HEK293 (cell line): ENCODE data around the gene KCNE4.

ENCODE experiments used
- CTCF ChIA-PET: fragments of 350-600 bp; formaldehyde crosslinking; extraction: SDS; loops from one replicate; lab custom pipeline; 2021; ENCODE audit warnings: antibody characterized with exemption; lab: Yijun Ruan, JAX
- POLR2A ChIA-PET: fragments of 300-600 bp; formaldehyde crosslinking; extraction: SDS; loops from one replicate; lab custom pipeline; 2020; ENCODE audit warnings: antibody characterized with exemption, inconsistent platforms; lab: Yijun Ruan, JAX
- H3K27ac ChIP-seq: fragments of 200-500 bp; sonication (Bioruptor generic); 2 replicates; pipeline ENCODE4 v1.5.1; 2014; ENCODE audit warnings: low read depth, low read length, control low read depth, inconsistent platforms; ENCODE audit errors: extremely low read depth
- H3K36me3 ChIP-seq, 2 experiments: fragments of 200-500 bp in 1 of 2; sonication (Bioruptor generic) in 1 of 2; 1 replicate in 1 of 2; 2 replicates in 1 of 2; pipeline ENCODE4 v1.5.1; 2014 to 2017; ENCODE audit warnings: inconsistent platforms in 2 of 2, low read length in 2 of 2; ENCODE audit not compliant: control insufficient read depth in 2 of 2, insufficient read depth in 1 of 2
- H3K4me1 ChIP-seq: fragments of 200-500 bp; sonication (Bioruptor generic); 2 replicates; pipeline ENCODE4 v1.5.1; 2014; ENCODE audit warnings: mild to moderate bottlenecking, low read length, inconsistent platforms; ENCODE audit not compliant: control insufficient read depth, insufficient read depth
- H3K4me3 ChIP-seq: 2 replicates; pipeline ENCODE4 v1.5.1; 2011; ENCODE audit warnings: low read depth, mild to moderate bottlenecking, control low read depth, low read length, moderate library complexity
- H3K9me3 ChIP-seq: fragments of 200-500 bp; sonication (Bioruptor generic); 2 replicates; pipeline ENCODE4 v1.5.1; 2014; ENCODE audit warnings: low read depth, low read length, inconsistent platforms; ENCODE audit not compliant: control insufficient read depth, insufficient read depth
- FEZF1 ChIP-seq: fragments of 450-650 bp; formaldehyde crosslinking; IDR thresholded peaks from 2 replicates; pipeline ENCODE4 v1.5.1; 2016; ENCODE audit warnings: missing biosample characterization, missing genetic modification characterization
- KLF8 ChIP-seq: fragments of 450-650 bp; formaldehyde crosslinking; IDR thresholded peaks from 2 replicates; pipeline ENCODE4 v1.5.1; 2016; ENCODE audit warnings: missing biosample characterization, missing genetic modification characterization
- OVOL3 ChIP-seq: fragments of 450-650 bp; formaldehyde crosslinking; IDR thresholded peaks from 2 replicates; pipeline ENCODE4 v1.5.1; 2016; ENCODE audit warnings: missing biosample characterization, missing genetic modification characterization
- SP2 ChIP-seq: fragments of 450-650 bp; formaldehyde crosslinking; IDR thresholded peaks from 2 replicates; pipeline ENCODE4 v1.5.1; 2016; ENCODE audit warnings: missing biosample characterization, missing genetic modification characterization
- ZNF19 ChIP-seq: fragments of 450-650 bp; formaldehyde crosslinking; IDR thresholded peaks from 2 replicates; pipeline ENCODE4; 2016; ENCODE audit warnings: missing biosample characterization, missing genetic modification characterization, low read depth
- ZNF311 ChIP-seq: fragments of 450-650 bp; formaldehyde crosslinking; IDR thresholded peaks from 2 replicates; pipeline ENCODE4 v1.5.1; 2017; ENCODE audit warnings: missing biosample characterization, missing genetic modification characterization, borderline replicate concordance
- ZNF600 ChIP-seq: fragments of 450-650 bp; formaldehyde crosslinking; IDR thresholded peaks from 2 replicates; pipeline ENCODE4 v1.5.1; 2016; ENCODE audit warnings: missing biosample characterization, missing genetic modification characterization
- ZNF624 ChIP-seq: fragments of 450-650 bp; formaldehyde crosslinking; IDR thresholded peaks from 2 replicates; pipeline ENCODE4 v1.5.1; 2017; ENCODE audit warnings: missing biosample characterization, missing genetic modification characterization
- TF ChIP-seq, protein P1 (sequence below): fragments of 450-650 bp; formaldehyde crosslinking; IDR thresholded peaks from 2 replicates; pipeline ENCODE4 v1.5.1; 2017; ENCODE audit warnings: missing biosample characterization, missing genetic modification characterization
- TF ChIP-seq, protein P2 (sequence below): fragments of 450-650 bp; formaldehyde crosslinking; IDR thresholded peaks from 2 replicates; pipeline ENCODE4 v1.5.1; 2016; ENCODE audit warnings: missing biosample characterization, missing genetic modification characterization
- TF ChIP-seq, protein P3 (sequence below): fragments of 450-650 bp; formaldehyde crosslinking; optimal IDR thresholded peaks from 2 replicates; pipeline ENCODE3; 2016; ENCODE audit warnings: missing biosample characterization, mild to moderate bottlenecking, missing genetic modification characterization
- TF ChIP-seq, protein P4 (sequence below): fragments of 450-650 bp; formaldehyde crosslinking; IDR thresholded peaks from 2 replicates; pipeline ENCODE4 v1.5.1; 2016; ENCODE audit warnings: missing biosample characterization, missing genetic modification characterization
- TF ChIP-seq, protein P5 (sequence below): fragments of 450-650 bp; formaldehyde crosslinking; IDR thresholded peaks from 2 replicates; pipeline ENCODE4 v1.5.1; 2016; ENCODE audit warnings: missing biosample characterization, missing genetic modification characterization, borderline replicate concordance
- TF ChIP-seq, protein P6 (sequence below): fragments of 450-650 bp; formaldehyde crosslinking; IDR thresholded peaks from 2 replicates; pipeline ENCODE4 v1.5.1; 2017; ENCODE audit warnings: missing biosample characterization, mild to moderate bottlenecking, missing genetic modification characterization, moderate library complexity
- TF ChIP-seq, protein P7 (sequence below): fragments of 450-650 bp; formaldehyde crosslinking; IDR thresholded peaks from 2 replicates; pipeline ENCODE4 v1.5.1; 2016; ENCODE audit warnings: missing biosample characterization, missing genetic modification characterization, borderline replicate concordance

Gene KCNE4

DNA sequence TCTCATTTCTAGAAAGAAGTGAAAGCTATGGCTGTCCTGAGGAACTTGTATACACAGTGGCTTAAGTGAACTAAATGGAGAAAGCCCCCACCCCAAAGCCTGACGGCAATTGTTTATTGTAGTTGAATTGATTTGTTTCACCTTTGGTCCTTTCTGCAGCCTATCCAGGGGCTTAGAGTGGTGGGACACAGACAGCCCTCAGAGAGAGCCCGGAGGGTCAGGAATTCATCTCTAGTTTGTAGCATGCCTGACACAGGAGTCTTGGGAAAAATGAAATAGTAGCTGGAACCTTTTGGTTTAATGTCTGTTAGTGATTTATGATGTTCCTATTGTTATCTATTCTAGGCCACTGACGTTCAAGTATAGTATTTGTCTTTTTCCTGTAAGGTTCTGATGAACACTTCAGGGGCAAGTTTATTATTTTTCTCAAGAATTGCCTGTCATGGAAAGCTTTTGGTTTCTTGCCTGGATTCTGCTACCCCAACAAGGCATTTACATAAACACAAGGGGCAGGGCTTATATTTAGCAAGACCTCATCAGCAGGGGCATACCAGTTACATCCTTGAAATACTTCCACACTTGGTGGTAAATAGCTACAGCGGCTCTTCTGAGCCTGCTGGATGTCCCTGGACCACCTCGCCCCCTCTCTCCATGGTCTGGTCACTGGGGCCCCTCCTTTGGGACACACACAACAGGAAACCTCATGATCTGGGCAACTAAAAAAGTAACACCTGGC lies 44.4 kb downstream of the KCNE4 start:
- TF ChIP-seq, protein P1, sequence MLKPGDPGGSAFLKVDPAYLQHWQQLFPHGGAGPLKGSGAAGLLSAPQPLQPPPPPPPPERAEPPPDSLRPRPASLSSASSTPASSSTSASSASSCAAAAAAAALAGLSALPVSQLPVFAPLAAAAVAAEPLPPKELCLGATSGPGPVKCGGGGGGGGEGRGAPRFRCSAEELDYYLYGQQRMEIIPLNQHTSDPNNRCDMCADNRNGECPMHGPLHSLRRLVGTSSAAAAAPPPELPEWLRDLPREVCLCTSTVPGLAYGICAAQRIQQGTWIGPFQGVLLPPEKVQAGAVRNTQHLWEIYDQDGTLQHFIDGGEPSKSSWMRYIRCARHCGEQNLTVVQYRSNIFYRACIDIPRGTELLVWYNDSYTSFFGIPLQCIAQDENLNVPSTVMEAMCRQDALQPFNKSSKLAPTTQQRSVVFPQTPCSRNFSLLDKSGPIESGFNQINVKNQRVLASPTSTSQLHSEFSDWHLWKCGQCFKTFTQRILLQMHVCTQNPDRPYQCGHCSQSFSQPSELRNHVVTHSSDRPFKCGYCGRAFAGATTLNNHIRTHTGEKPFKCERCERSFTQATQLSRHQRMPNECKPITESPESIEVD = no peak
- no peak for TF ChIP-seq ZNF311 (tag by site-specific recombination)
- no peak for TF ChIP-seq ZNF624 (tag by site-specific recombination)
- no peak for TF ChIP-seq FEZF1
- TF ChIP-seq, protein P2, sequence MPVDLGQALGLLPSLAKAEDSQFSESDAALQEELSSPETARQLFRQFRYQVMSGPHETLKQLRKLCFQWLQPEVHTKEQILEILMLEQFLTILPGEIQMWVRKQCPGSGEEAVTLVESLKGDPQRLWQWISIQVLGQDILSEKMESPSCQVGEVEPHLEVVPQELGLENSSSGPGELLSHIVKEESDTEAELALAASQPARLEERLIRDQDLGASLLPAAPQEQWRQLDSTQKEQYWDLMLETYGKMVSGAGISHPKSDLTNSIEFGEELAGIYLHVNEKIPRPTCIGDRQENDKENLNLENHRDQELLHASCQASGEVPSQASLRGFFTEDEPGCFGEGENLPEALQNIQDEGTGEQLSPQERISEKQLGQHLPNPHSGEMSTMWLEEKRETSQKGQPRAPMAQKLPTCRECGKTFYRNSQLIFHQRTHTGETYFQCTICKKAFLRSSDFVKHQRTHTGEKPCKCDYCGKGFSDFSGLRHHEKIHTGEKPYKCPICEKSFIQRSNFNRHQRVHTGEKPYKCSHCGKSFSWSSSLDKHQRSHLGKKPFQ (tag by site-specific recombination) = no peak
- TF ChIP-seq, protein P3, sequence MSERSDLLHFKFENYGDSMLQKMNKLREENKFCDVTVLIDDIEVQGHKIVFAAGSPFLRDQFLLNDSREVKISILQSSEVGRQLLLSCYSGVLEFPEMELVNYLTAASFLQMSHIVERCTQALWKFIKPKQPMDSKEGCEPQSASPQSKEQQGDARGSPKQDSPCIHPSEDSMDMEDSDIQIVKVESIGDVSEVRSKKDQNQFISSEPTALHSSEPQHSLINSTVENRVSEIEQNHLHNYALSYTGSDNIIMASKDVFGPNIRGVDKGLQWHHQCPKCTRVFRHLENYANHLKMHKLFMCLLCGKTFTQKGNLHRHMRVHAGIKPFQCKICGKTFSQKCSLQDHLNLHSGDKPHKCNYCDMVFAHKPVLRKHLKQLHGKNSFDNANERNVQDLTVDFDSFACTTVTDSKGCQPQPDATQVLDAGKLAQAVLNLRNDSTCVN = no peak
- TF ChIP-seq OVOL3 (tag by site-specific recombination) = no peak
- no peak for TF ChIP-seq KLF8 (tag by site-specific recombination)
- TF ChIP-seq, protein P4, sequence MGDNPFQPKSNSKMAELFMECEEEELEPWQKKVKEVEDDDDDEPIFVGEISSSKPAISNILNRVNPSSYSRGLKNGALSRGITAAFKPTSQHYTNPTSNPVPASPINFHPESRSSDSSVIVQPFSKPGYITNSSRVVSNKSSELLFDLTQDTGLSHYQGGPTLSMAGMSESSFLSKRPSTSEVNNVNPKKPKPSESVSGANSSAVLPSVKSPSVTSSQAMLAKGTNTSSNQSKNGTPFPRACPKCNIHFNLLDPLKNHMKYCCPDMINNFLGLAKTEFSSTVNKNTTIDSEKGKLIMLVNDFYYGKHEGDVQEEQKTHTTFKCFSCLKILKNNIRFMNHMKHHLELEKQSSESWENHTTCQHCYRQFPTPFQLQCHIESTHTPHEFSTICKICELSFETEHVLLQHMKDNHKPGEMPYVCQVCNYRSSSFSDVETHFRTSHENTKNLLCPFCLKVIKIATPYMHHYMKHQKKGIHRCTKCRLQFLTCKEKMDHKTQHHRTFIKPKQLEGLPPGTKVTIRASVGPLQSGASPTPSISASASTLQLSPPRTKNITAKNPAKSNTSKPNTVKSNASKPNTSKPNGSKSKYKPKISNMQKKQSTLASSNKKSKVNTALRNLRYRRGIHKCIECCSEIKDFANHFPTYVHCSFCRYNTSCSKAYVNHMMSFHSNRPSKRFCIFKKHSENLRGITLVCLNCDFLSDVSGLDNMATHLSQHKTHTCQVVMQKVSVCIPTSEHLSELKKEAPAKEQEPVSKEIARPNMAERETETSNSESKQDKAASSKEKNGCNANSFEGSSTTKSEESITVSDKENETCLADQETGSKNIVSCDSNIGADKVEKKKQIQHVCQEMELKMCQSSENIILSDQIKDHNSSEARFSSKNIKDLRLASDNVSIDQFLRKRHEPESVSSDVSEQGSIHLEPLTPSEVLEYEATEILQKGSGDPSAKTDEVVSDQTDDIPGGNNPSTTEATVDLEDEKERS (tag by site-specific recombination) = no peak
- no peak for TF ChIP-seq ZNF19 (tag by site-specific recombination)
- TF ChIP-seq, protein P5, sequence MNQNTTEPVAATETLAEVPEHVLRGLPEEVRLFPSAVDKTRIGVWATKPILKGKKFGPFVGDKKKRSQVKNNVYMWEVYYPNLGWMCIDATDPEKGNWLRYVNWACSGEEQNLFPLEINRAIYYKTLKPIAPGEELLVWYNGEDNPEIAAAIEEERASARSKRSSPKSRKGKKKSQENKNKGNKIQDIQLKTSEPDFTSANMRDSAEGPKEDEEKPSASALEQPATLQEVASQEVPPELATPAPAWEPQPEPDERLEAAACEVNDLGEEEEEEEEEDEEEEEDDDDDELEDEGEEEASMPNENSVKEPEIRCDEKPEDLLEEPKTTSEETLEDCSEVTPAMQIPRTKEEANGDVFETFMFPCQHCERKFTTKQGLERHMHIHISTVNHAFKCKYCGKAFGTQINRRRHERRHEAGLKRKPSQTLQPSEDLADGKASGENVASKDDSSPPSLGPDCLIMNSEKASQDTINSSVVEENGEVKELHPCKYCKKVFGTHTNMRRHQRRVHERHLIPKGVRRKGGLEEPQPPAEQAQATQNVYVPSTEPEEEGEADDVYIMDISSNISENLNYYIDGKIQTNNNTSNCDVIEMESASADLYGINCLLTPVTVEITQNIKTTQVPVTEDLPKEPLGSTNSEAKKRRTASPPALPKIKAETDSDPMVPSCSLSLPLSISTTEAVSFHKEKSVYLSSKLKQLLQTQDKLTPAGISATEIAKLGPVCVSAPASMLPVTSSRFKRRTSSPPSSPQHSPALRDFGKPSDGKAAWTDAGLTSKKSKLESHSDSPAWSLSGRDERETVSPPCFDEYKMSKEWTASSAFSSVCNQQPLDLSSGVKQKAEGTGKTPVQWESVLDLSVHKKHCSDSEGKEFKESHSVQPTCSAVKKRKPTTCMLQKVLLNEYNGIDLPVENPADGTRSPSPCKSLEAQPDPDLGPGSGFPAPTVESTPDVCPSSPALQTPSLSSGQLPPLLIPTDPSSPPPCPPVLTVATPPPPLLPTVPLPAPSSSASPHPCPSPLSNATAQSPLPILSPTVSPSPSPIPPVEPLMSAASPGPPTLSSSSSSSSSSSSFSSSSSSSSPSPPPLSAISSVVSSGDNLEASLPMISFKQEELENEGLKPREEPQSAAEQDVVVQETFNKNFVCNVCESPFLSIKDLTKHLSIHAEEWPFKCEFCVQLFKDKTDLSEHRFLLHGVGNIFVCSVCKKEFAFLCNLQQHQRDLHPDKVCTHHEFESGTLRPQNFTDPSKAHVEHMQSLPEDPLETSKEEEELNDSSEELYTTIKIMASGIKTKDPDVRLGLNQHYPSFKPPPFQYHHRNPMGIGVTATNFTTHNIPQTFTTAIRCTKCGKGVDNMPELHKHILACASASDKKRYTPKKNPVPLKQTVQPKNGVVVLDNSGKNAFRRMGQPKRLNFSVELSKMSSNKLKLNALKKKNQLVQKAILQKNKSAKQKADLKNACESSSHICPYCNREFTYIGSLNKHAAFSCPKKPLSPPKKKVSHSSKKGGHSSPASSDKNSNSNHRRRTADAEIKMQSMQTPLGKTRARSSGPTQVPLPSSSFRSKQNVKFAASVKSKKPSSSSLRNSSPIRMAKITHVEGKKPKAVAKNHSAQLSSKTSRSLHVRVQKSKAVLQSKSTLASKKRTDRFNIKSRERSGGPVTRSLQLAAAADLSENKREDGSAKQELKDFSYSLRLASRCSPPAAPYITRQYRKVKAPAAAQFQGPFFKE (tag by site-specific recombination) = no peak
- no peak for TF ChIP-seq SP2
- TF ChIP-seq, protein P6, sequence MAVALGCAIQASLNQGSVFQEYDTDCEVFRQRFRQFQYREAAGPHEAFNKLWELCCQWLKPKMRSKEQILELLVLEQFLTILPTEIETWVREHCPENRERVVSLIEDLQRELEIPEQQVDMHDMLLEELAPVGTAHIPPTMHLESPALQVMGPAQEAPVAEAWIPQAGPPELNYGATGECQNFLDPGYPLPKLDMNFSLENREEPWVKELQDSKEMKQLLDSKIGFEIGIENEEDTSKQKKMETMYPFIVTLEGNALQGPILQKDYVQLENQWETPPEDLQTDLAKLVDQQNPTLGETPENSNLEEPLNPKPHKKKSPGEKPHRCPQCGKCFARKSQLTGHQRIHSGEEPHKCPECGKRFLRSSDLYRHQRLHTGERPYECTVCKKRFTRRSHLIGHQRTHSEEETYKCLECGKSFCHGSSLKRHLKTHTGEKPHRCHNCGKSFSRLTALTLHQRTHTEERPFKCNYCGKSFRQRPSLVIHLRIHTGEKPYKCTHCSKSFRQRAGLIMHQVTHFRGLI (tag by site-specific recombination) = no peak
- TF ChIP-seq ZNF600 (tag by site-specific recombination) = no peak
- TF ChIP-seq, protein P7, sequence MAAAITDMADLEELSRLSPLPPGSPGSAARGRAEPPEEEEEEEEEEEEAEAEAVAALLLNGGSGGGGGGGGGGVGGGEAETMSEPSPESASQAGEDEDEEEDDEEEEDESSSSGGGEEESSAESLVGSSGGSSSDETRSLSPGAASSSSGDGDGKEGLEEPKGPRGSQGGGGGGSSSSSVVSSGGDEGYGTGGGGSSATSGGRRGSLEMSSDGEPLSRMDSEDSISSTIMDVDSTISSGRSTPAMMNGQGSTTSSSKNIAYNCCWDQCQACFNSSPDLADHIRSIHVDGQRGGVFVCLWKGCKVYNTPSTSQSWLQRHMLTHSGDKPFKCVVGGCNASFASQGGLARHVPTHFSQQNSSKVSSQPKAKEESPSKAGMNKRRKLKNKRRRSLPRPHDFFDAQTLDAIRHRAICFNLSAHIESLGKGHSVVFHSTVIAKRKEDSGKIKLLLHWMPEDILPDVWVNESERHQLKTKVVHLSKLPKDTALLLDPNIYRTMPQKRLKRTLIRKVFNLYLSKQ (tag by site-specific recombination) = no peak
- POLR2A ChIA-PET = no interaction called here
- Histone ChIP-seq H3K9me3 (no peaks in the 10 kb centered on the region), H3K4me3 (no peak overlapping the region), H3K4me1 (no peaks in the 10 kb centered on the region), H3K27ac (no peak overlapping the region), H3K36me3 (no peaks in the 10 kb centered on the region)
- CTCF ChIA-PET = interaction anchor here (0.5 to 1.6 kb wide), 3 partner anchors 114 to 227 kb away, joined by 3 to 5 read pairs (median 4); no protein-coding TSS in a partner anchor
